ENCODE measurements around the gene PLEKHD1.

GRCh38 chr14:69525896-69526295, 41.4 kb downstream of the PLEKHD1 start:
- no peak for TF ChIP-seq CTCF (IDR thresholded peaks at IDR 0.05 in 2 of 3, conservative IDR thresholded peaks at IDR 0.05 in 1 of 3; ENCODE audit: borderline replicate concordance in 1 of 3, insufficient read depth in 1 of 3, low read depth in 2 of 3, low read length in 2 of 3)
- TF ChIP-seq ATF3 (IDR thresholded peaks at IDR 0.05): no peak
- no peak for TF ChIP-seq SIN3A (IDR thresholded peaks at IDR 0.05; ENCODE audit: low read depth)
- no peak for TF ChIP-seq POLR2A (IDR thresholded peaks at IDR 0.05; ENCODE audit: borderline replicate concordance, extremely low read depth, insufficient read depth, insufficient read length)

Measured in HCT116 (cell line).